HL-60 (cell line): Measurements from ENCODE around the gene FNDC1.

Experiments
- DNase-seq, 2 experiments: peaks; one replicate each; pipeline ENCODE4 v3.0.0-alpha.2; 2010 to 2020; ENCODE audit warnings: low read depth in 1 of 2, low spot score in 1 of 2
- H3K27ac ChIP-seq: fragments of 250-450 bp; sonication (Bioruptor Pico); replicated peaks from 2 replicates; pipeline ENCODE4 v1.5.1; 2020; ENCODE audit warnings: mild to moderate bottlenecking, moderate library complexity
- H3K27me3 ChIP-seq: fragments of 250-450 bp; sonication (Bioruptor Pico); 2 replicates; pipeline ENCODE4 v1.5.1; 2021; ENCODE audit warnings: mild to moderate bottlenecking, moderate library complexity; ENCODE audit not compliant: insufficient read depth, poor library complexity, severe bottlenecking
- H3K4me3 ChIP-seq: replicated peaks from 2 replicates; pipeline ENCODE4 v1.5.1; 2011; ENCODE audit warnings: mild to moderate bottlenecking, control low read depth, low read length; ENCODE audit not compliant: insufficient read depth
- GABPA ChIP-seq: IDR thresholded peaks from 2 replicates; pipeline ENCODE4 v1.6.1; 2012; ENCODE audit warnings: low read depth
- POLR2AphosphoS5 ChIP-seq: IDR thresholded peaks from 2 replicates; pipeline ENCODE4 v1.6.1; 2012; ENCODE audit warnings: low read depth
- SPI1 ChIP-seq: IDR thresholded peaks from 2 replicates; pipeline ENCODE4 v1.6.1; 2012; ENCODE audit warnings: low read depth, mild to moderate bottlenecking, borderline replicate concordance
- TF ChIP-seq, protein P1 (sequence below): IDR thresholded peaks from one replicate; pipeline ENCODE4 v1.5.1; 2011; ENCODE audit warnings: low read length, control low read depth, inconsistent platforms; ENCODE audit not compliant: insufficient read depth
- TF ChIP-seq, protein P2 (sequence below): IDR thresholded peaks from 2 replicates; pipeline ENCODE4 v1.6.1; 2012; ENCODE audit warnings: low read depth; ENCODE audit not compliant: insufficient replicate concordance

Gene FNDC1

GRCh38 chr6:159252955-159253508 lies 83.8 kb downstream of the FNDC1 start:
- Histone ChIP-seq H3K27ac (no peak overlapping the region), H3K27me3 (peaks cover 2% of the 10 kb centered on the region), H3K4me3 (no peak overlapping the region)
- DNase-seq, result peak; percentile 9 to 11
- TF ChIP-seq, protein P1, sequence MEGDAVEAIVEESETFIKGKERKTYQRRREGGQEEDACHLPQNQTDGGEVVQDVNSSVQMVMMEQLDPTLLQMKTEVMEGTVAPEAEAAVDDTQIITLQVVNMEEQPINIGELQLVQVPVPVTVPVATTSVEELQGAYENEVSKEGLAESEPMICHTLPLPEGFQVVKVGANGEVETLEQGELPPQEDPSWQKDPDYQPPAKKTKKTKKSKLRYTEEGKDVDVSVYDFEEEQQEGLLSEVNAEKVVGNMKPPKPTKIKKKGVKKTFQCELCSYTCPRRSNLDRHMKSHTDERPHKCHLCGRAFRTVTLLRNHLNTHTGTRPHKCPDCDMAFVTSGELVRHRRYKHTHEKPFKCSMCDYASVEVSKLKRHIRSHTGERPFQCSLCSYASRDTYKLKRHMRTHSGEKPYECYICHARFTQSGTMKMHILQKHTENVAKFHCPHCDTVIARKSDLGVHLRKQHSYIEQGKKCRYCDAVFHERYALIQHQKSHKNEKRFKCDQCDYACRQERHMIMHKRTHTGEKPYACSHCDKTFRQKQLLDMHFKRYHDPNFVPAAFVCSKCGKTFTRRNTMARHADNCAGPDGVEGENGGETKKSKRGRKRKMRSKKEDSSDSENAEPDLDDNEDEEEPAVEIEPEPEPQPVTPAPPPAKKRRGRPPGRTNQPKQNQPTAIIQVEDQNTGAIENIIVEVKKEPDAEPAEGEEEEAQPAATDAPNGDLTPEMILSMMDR, result peak; percentile 50
- no peak for TF ChIP-seq GABPA
- TF ChIP-seq POLR2AphosphoS5, result no peak
- TF ChIP-seq, protein P2, sequence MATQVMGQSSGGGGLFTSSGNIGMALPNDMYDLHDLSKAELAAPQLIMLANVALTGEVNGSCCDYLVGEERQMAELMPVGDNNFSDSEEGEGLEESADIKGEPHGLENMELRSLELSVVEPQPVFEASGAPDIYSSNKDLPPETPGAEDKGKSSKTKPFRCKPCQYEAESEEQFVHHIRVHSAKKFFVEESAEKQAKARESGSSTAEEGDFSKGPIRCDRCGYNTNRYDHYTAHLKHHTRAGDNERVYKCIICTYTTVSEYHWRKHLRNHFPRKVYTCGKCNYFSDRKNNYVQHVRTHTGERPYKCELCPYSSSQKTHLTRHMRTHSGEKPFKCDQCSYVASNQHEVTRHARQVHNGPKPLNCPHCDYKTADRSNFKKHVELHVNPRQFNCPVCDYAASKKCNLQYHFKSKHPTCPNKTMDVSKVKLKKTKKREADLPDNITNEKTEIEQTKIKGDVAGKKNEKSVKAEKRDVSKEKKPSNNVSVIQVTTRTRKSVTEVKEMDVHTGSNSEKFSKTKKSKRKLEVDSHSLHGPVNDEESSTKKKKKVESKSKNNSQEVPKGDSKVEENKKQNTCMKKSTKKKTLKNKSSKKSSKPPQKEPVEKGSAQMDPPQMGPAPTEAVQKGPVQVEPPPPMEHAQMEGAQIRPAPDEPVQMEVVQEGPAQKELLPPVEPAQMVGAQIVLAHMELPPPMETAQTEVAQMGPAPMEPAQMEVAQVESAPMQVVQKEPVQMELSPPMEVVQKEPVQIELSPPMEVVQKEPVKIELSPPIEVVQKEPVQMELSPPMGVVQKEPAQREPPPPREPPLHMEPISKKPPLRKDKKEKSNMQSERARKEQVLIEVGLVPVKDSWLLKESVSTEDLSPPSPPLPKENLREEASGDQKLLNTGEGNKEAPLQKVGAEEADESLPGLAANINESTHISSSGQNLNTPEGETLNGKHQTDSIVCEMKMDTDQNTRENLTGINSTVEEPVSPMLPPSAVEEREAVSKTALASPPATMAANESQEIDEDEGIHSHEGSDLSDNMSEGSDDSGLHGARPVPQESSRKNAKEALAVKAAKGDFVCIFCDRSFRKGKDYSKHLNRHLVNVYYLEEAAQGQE, result no peak
- TF ChIP-seq SPI1, result no peak

GRCh38 chr6:159254186-159254585 lies 85.0 kb downstream of the FNDC1 start:
- DNase-seq, result no peak
- no peak overlapping the region for H3K27ac ChIP-seq
- TF ChIP-seq GABPA, result no peak
- no peak for TF ChIP-seq SPI1
- no peak for TF ChIP-seq POLR2AphosphoS5
- TF ChIP-seq, protein P2, result no peak
- TF ChIP-seq, protein P1, result no peak
- H3K27me3 ChIP-seq, result peaks cover 2% of the 10 kb centered on the region
- H3K4me3 ChIP-seq, result no peak overlapping the region

GRCh38 chr6:159255434-159255951 lies 86.3 kb downstream of the FNDC1 start:
- TF ChIP-seq POLR2AphosphoS5 (no peak), SPI1 (no peak), GABPA (no peak)
- TF ChIP-seq, protein P2, result no peak
- TF ChIP-seq, protein P1, result no peak
- DNase-seq, result no peak
- H3K27me3 ChIP-seq, result peaks cover 2% of the 10 kb centered on the region

More at GRCh38 chr6:159255434-159255951, 86.3 kb downstream of the FNDC1 start:
- Histone ChIP-seq H3K27ac (no peak overlapping the region), H3K4me3 (no peak overlapping the region)
